Mesenchymal stem cell (in vitro differentiated cells and primary cell): ENCODE measurements around the gene OR4D10.
"Not testable (repeated sequence)": the region's sequence is repeated elsewhere in the genome, so short reads cannot be mapped to it uniquely, and the experiment has no call there.

Experiments used
- DNase-seq: peaks from one replicate; pipeline ENCODE4 v3.0.0-alpha.2; 2013
- H2AFZ ChIP-seq: one replicate; pipeline ENCODE4 v1.6.1; 2013; ENCODE audit warnings: low read depth, mild to moderate bottlenecking, control low read depth, inconsistent platforms, low read length, moderate library complexity
- H2AK5ac ChIP-seq: 2 replicates; pipeline ENCODE4 v1.6.1; 2013; ENCODE audit warnings: low read length, moderate library complexity, mild to moderate bottlenecking, inconsistent platforms; ENCODE audit not compliant: severe bottlenecking
- H2BK120ac ChIP-seq: one replicate; pipeline ENCODE4 v1.6.1; 2013; ENCODE audit warnings: low read depth, mild to moderate bottlenecking, inconsistent platforms, low read length, moderate library complexity
- H2BK12ac ChIP-seq, 2 experiments: one replicate each; pipeline ENCODE4 v1.6.1; 2013; ENCODE audit warnings: inconsistent platforms in 2 of 2, low read length in 2 of 2, mild to moderate bottlenecking in 2 of 2, moderate library complexity in 2 of 2, control low read depth in 1 of 2
- H2BK15ac ChIP-seq: one replicate; pipeline ENCODE4 v1.6.1; 2013; ENCODE audit warnings: mild to moderate bottlenecking, low read depth, inconsistent platforms; ENCODE audit not compliant: poor library complexity, severe bottlenecking
- H2BK5ac ChIP-seq: 2 replicates; pipeline ENCODE4 v1.6.1; 2013; ENCODE audit warnings: low read depth, mild to moderate bottlenecking, low read length, control low read depth, inconsistent platforms; ENCODE audit not compliant: poor library complexity, severe bottlenecking
- H3K14ac ChIP-seq, 2 experiments: one replicate each; pipeline ENCODE4 v1.6.1; 2013; ENCODE audit warnings: inconsistent platforms in 2 of 2, low read length in 2 of 2, control low read depth in 1 of 2, mild to moderate bottlenecking in 1 of 2, moderate library complexity in 1 of 2
- H3K18ac ChIP-seq, 2 experiments: one replicate each; pipeline ENCODE4 v1.6.1; 2013; ENCODE audit warnings: inconsistent platforms in 2 of 2, low read length in 2 of 2, control low read depth in 1 of 2, low read depth in 1 of 2, mild to moderate bottlenecking in 1 of 2
- H3K23ac ChIP-seq, 2 experiments: one replicate each; pipeline ENCODE4 v1.6.1; 2013; ENCODE audit warnings: inconsistent platforms in 2 of 2, low read length in 2 of 2, mild to moderate bottlenecking in 2 of 2, moderate library complexity in 2 of 2, control low read depth in 1 of 2
- H3K27ac ChIP-seq: 2 replicates; pipeline ENCODE4 v1.5.1; 2013; ENCODE audit warnings: mild to moderate bottlenecking, moderate library complexity, low read length, control low read depth, inconsistent platforms; ENCODE audit not compliant: poor library complexity, severe bottlenecking
- H3K27me3 ChIP-seq, 2 experiments: 2 replicates each; pipeline versions ENCODE4 v1.6.1 to v1.7.0; 2013; ENCODE audit warnings: low read length in 2 of 2, mild to moderate bottlenecking in 2 of 2, moderate library complexity in 2 of 2, control low read depth in 1 of 2, inconsistent platforms in 1 of 2; ENCODE audit not compliant: control insufficient read depth in 1 of 2, insufficient read depth in 1 of 2
- H3K36me3 ChIP-seq, 2 experiments: 2 replicates each; pipeline versions ENCODE4 v1.6.1 to v1.7.0; 2013; ENCODE audit warnings: low read length in 2 of 2, control low read depth in 1 of 2, inconsistent platforms in 1 of 2, low read depth in 1 of 2, mild to moderate bottlenecking in 1 of 2; ENCODE audit not compliant: insufficient read depth in 2 of 2, control insufficient read depth in 1 of 2
- H3K4ac ChIP-seq, 2 experiments: one replicate each; pipeline ENCODE4 v1.6.1; 2013; ENCODE audit warnings: inconsistent platforms in 2 of 2, low read length in 2 of 2, mild to moderate bottlenecking in 2 of 2, moderate library complexity in 2 of 2, control low read depth in 1 of 2, low read depth in 1 of 2
- H3K4me1 ChIP-seq: 2 replicates; pipeline ENCODE4 v1.6.1; 2013; ENCODE audit warnings: low read depth, low read length, control low read depth; ENCODE audit not compliant: control insufficient read depth, insufficient read depth
- H3K4me2 ChIP-seq: 2 replicates; pipeline ENCODE4 v1.6.1; 2013; ENCODE audit warnings: low read length, mild to moderate bottlenecking, inconsistent platforms; ENCODE audit not compliant: poor library complexity, severe bottlenecking
- H3K4me3 ChIP-seq, 2 experiments: 2 replicates each; pipeline versions ENCODE4 v1.5.1 to v1.7.0; 2013; ENCODE audit warnings: low read length in 2 of 2, mild to moderate bottlenecking in 2 of 2, control low read depth in 1 of 2, low read depth in 1 of 2; ENCODE audit not compliant: insufficient read depth in 1 of 2
- H3K79me1 ChIP-seq: replicated peaks from 2 replicates; pipeline ENCODE4 v1.6.1; 2013; ENCODE audit warnings: mild to moderate bottlenecking, control low read depth, low read length, inconsistent platforms; ENCODE audit not compliant: poor library complexity, severe bottlenecking
- H3K9ac ChIP-seq: 2 replicates; pipeline ENCODE4 v1.7.0; 2013; ENCODE audit warnings: mild to moderate bottlenecking, low read length, moderate library complexity
- H3K9me3 ChIP-seq: 2 replicates; pipeline ENCODE4 v1.7.0; 2013; ENCODE audit warnings: mild to moderate bottlenecking, low read length; ENCODE audit not compliant: control insufficient read depth
- H4K8ac ChIP-seq: one replicate; pipeline ENCODE4 v1.6.1; 2013; ENCODE audit warnings: inconsistent platforms, mild to moderate bottlenecking, low read length, moderate library complexity
- H4K91ac ChIP-seq: one replicate; pipeline ENCODE4 v1.6.1; 2013; ENCODE audit warnings: mild to moderate bottlenecking, low read length, inconsistent platforms
- WGBS: methylation state at CpG from one replicate; pipeline ENCODE4 v1.1.7; 2013; ENCODE audit warnings: mixed read lengths; 5-methylcytosine and 5-hydroxymethylcytosine counted together

Gene OR4D10

GRCh38 chr11:59520139-59520538, 47.0 kb downstream of the OR4D10 start:
- DNase-seq, H3K4ac ChIP-seq, H3K18ac ChIP-seq, H3K9ac ChIP-seq, H4K91ac ChIP-seq, H3K9me3 ChIP-seq, H2AK5ac ChIP-seq, H3K4me2 ChIP-seq, H3K14ac ChIP-seq, H2BK5ac ChIP-seq, H3K79me1 ChIP-seq, H2AFZ ChIP-seq, H3K36me3 ChIP-seq, H2BK15ac ChIP-seq, H3K4me1 ChIP-seq, H3K4me3 ChIP-seq, H2BK12ac ChIP-seq, H3K27ac ChIP-seq, H2BK120ac ChIP-seq, H4K8ac ChIP-seq, H3K23ac ChIP-seq: not testable (repeated sequence)
- peaks cover 0 to 13% of the 10 kb centered on the region in 2 experiments for H3K27me3 ChIP-seq
- WGBS, result no CpG with 5 or more reads among the region's 2 CpGs

GRCh38 chr11:59520741-59521140, 47.6 kb downstream of the OR4D10 start:
- WGBS, result 94% methylated on average over 5 of the region's 5 CpGs
- Histone ChIP-seq H3K23ac (no peak overlapping the region), H3K14ac (no peak overlapping the region)

GRCh38 chr11:59523541-59523940, 50.4 kb downstream of the OR4D10 start:
- Histone ChIP-seq H3K4ac (no peak overlapping the region), H3K4me3 (no peak overlapping the region), H2BK120ac (no peak overlapping the region), H2BK15ac (no peak overlapping the region), H2BK12ac (no peak overlapping the region), H3K4me1 (no peaks in the 10 kb centered on the region), H2AFZ (no peak overlapping the region), H3K9me3 (no peaks in the 10 kb centered on the region), H3K4me2 (no peak overlapping the region), H3K23ac (no peak overlapping the region), H3K27ac (no peak overlapping the region), H4K91ac (no peak overlapping the region), H4K8ac (no peak overlapping the region), H3K27me3 (peaks cover 0 to 15% of the 10 kb centered on the region in 2 experiments), H3K36me3 (no peaks in the 10 kb centered on the region), H3K18ac (no peak overlapping the region), H3K14ac (no peak overlapping the region), H3K79me1 (no peaks in the 10 kb centered on the region), H2AK5ac (no peak overlapping the region), H2BK5ac (no peak overlapping the region), H3K9ac (no peak overlapping the region)
- no peak for DNase-seq
- WGBS, result 25% methylated on average over 1 of the region's 1 CpG

More at GRCh38 chr11:59520741-59521140, 47.6 kb downstream of the OR4D10 start:
- H3K27me3 ChIP-seq, result peaks cover 0 to 12% of the 10 kb centered on the region in 2 experiments
- no peak overlapping the region for H2AK5ac ChIP-seq
- H4K8ac ChIP-seq, result no peak overlapping the region
- no peak overlapping the region for H2BK15ac ChIP-seq
- H3K79me1 ChIP-seq, result no peaks in the 10 kb centered on the region
- no peaks in the 10 kb centered on the region for H3K4me1 ChIP-seq
- no peak overlapping the region for H2BK12ac ChIP-seq
- no peak overlapping the region for H3K4me3 ChIP-seq
- no peak overlapping the region for H3K4me2 ChIP-seq
- H2BK5ac ChIP-seq, result no peak overlapping the region
- H2BK120ac ChIP-seq, result no peak overlapping the region
- H3K4ac ChIP-seq, result no peak overlapping the region
- H3K9me3 ChIP-seq, result no peaks in the 10 kb centered on the region
- DNase-seq, result no peak
- no peaks in the 10 kb centered on the region for H3K36me3 ChIP-seq
- no peak overlapping the region for H3K18ac ChIP-seq
- no peak overlapping the region for H4K91ac ChIP-seq
- no peak overlapping the region for H3K27ac ChIP-seq
- H2AFZ ChIP-seq, result no peak overlapping the region
- H3K9ac ChIP-seq, result no peak overlapping the region

- Histone ChIP-seq H3K4ac (no peak overlapping the region), H3K9ac (no peak overlapping the region), H3K9me3 (no peaks in the 10 kb centered on the region), H2AFZ (no peak overlapping the region), H2BK120ac (no peak overlapping the region), H3K18ac (no peak overlapping the region), H2AK5ac (no peak overlapping the region), H3K4me3 (no peak overlapping the region), H3K36me3 (no peaks in the 10 kb centered on the region), H3K79me1 (no peaks in the 10 kb centered on the region), H3K27ac (no peak overlapping the region), H2BK12ac (no peak overlapping the region), H4K8ac (no peak overlapping the region), H2BK15ac (no peak overlapping the region), H3K27me3 (peaks cover 0 to 15% of the 10 kb centered on the region in 2 experiments), H4K91ac (no peak overlapping the region), H3K4me2 (no peak overlapping the region), H3K4me1 (no peaks in the 10 kb centered on the region), H2BK5ac (no peak overlapping the region), H3K14ac (no peak overlapping the region), H3K23ac (no peak overlapping the region)
- WGBS, result 39% methylated on average over 7 of the region's 7 CpGs
- DNase-seq, result no peak
Observed at GRCh38 chr11:59528711-59529110, 55.6 kb downstream of the OR4D10 start.
